IPS-18c (cell line): ENCODE measurements around the gene RPAP3.
"Not testable (repeated sequence)": the region's sequence is repeated elsewhere in the genome, so short reads cannot be mapped to it uniquely, and the experiment has no call there.

Source experiments
- H3K4me3 ChIP-seq: 2 replicates; pipeline ENCODE4 v1.7.0; 2013; ENCODE audit warnings: low read depth, mild to moderate bottlenecking, low read length, moderate library complexity; ENCODE audit not compliant: insufficient read depth
- H3K9me3 ChIP-seq: one replicate; pipeline ENCODE4 v1.6.1; 2013; ENCODE audit warnings: mild to moderate bottlenecking, low read length, moderate library complexity; ENCODE audit not compliant: control insufficient read depth, insufficient read depth

Gene RPAP3

GRCh38 chr12:47651368-47652254 is 54.2 kb downstream of the RPAP3 start:
- Histone ChIP-seq H3K9me3 (no peaks in the 10 kb centered on the region), H3K4me3 (no peak overlapping the region)

GRCh38 chr12:47650469-47650868 is 55.4 kb downstream of the RPAP3 start:
- Histone ChIP-seq H3K4me3 (no peak overlapping the region), H3K9me3 (no peaks in the 10 kb centered on the region)

GRCh38 chr12:47649381-47649780 is 56.4 kb downstream of the RPAP3 start:
- Histone ChIP-seq H3K4me3 (no peak overlapping the region), H3K9me3 (no peaks in the 10 kb centered on the region)

GRCh38 chr12:47648056-47648579 is 57.7 kb downstream of the RPAP3 start:
- no peak overlapping the region for H3K4me3 ChIP-seq
- H3K9me3 ChIP-seq: no peaks in the 10 kb centered on the region

- not testable (repeated sequence) for H3K4me3 ChIP-seq, H3K9me3 ChIP-seq
Measured at GRCh38 chr12:47642310-47642709, 63.5 kb downstream of the RPAP3 start.

- Histone ChIP-seq H3K4me3 (no peak overlapping the region), H3K9me3 (peaks cover 3% of the 10 kb centered on the region)
Measured at GRCh38 chr12:47636908-47637780, 68.7 kb downstream of the RPAP3 start.

- not testable (repeated sequence) for H3K4me3 ChIP-seq, H3K9me3 ChIP-seq
Measured at GRCh38 chr12:47635770-47636169, 70.1 kb downstream of the RPAP3 start.

- Histone ChIP-seq H3K9me3 (peaks cover 3% of the 10 kb centered on the region), H3K4me3 (no peak overlapping the region)
Measured at GRCh38 chr12:47634127-47634526, 71.7 kb downstream of the RPAP3 start.

GRCh38 chr12:47621960-47622359 is 83.9 kb downstream of the RPAP3 start:
- Histone ChIP-seq H3K4me3 (no peak overlapping the region), H3K9me3 (no peaks in the 10 kb centered on the region)

GRCh38 chr12:47617476-47617875 is 88.4 kb downstream of the RPAP3 start:
- Histone ChIP-seq H3K9me3 (peaks cover 10% of the 10 kb centered on the region), H3K4me3 (no peak overlapping the region)

- Histone ChIP-seq H3K9me3 (peaks cover 10% of the 10 kb centered on the region), H3K4me3 (no peak overlapping the region)
Measured at GRCh38 chr12:47616440-47616839, 89.4 kb downstream of the RPAP3 start.

GRCh38 chr12:47615711-47616110 is 90.1 kb downstream of the RPAP3 start:
- H3K9me3 ChIP-seq: peaks cover 10% of the 10 kb centered on the region
- H3K4me3 ChIP-seq: no peak overlapping the region

GRCh38 chr12:47614521-47614920 is 91.3 kb downstream of the RPAP3 start:
- no peak overlapping the region for H3K4me3 ChIP-seq
- H3K9me3 ChIP-seq: peaks cover 10% of the 10 kb centered on the region

GRCh38 chr12:47612953-47613352 is 92.9 kb downstream of the RPAP3 start:
- Histone ChIP-seq H3K9me3 (peaks cover 10% of the 10 kb centered on the region), H3K4me3 (no peak overlapping the region)

- Histone ChIP-seq H3K9me3 (peaks cover 10% of the 10 kb centered on the region), H3K4me3 (no peak overlapping the region)
Measured at GRCh38 chr12:47611906-47612305, 93.9 kb downstream of the RPAP3 start.
